ENCODE data around the gene CLIC6.
"Not testable (repeated sequence)": the region's sequence is repeated elsewhere in the genome, so short reads cannot be mapped to it uniquely, and the experiment has no call there.

The CLIC6 gene

GRCh38 chr21:34715985-34716596 is 47.3 kb downstream of the CLIC6 start:
- no peak overlapping the region for H3K4me3 Mint-ChIP-seq
- H3K27me3 Mint-ChIP-seq: peaks cover 26% of the 10 kb centered on the region
- H3K4me1 Mint-ChIP-seq (ENCODE audit: low read depth): peaks cover 16% of the 10 kb centered on the region
- no peak for DNase-seq
- H3K36me3 Mint-ChIP-seq (ENCODE audit: low read depth): no peaks in the 10 kb centered on the region
- H3K9me3 Mint-ChIP-seq: no peaks in the 10 kb centered on the region
- H3K27ac Mint-ChIP-seq: no peak overlapping the region

DNA sequence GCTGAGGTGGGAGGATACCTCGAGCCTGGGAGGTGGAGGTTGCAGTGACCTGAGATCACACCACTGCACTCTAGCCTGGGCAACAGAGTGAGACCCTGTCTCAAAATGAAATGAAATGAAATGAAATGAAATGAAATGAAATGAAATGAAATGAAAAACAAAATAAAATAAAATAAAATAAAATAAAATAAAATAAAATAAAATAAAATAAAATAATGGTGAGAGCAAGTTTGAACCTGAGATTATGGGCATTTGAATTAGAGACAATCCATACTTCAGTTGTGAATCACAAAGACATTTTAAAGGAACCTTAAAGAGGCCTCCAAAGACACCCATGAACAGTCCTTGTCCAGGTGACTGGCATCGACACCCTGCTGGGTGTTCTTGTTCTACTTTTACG is 49.7 kb downstream of the CLIC6 start:
- H3K4me1 Mint-ChIP-seq (ENCODE audit: low read depth): peaks cover 16% of the 10 kb centered on the region
- peaks cover 17% of the 10 kb centered on the region for H3K27me3 Mint-ChIP-seq
- not testable (repeated sequence) for H3K36me3 Mint-ChIP-seq (ENCODE audit: low read depth); DNase-seq; H3K27ac Mint-ChIP-seq; H3K9me3 Mint-ChIP-seq; H3K4me3 Mint-ChIP-seq

GRCh38 chr21:34722684-34723300 is 54.0 kb downstream of the CLIC6 start:
- no peaks in the 10 kb centered on the region for H3K36me3 Mint-ChIP-seq (ENCODE audit: low read depth)
- no peak overlapping the region for H3K4me3 Mint-ChIP-seq
- DNase-seq: peak; percentile 47
- H3K27me3 Mint-ChIP-seq: peaks cover 22% of the 10 kb centered on the region
- no peak overlapping the region for H3K27ac Mint-ChIP-seq
- peaks cover 3% of the 10 kb centered on the region for H3K4me1 Mint-ChIP-seq (ENCODE audit: low read depth)
- no peaks in the 10 kb centered on the region for H3K9me3 Mint-ChIP-seq

GRCh38 chr21:34724131-34724856 is 55.5 kb downstream of the CLIC6 start:
- Mint-ChIP-seq H3K27me3 (peaks cover 25% of the 10 kb centered on the region), H3K4me3 (no peak overlapping the region), H3K27ac (no peak overlapping the region), H3K4me1 (ENCODE audit: low read depth) (peaks cover 2% of the 10 kb centered on the region), H3K36me3 (ENCODE audit: low read depth) (no peaks in the 10 kb centered on the region), H3K9me3 (no peaks in the 10 kb centered on the region)
- no peak for DNase-seq

DNA sequence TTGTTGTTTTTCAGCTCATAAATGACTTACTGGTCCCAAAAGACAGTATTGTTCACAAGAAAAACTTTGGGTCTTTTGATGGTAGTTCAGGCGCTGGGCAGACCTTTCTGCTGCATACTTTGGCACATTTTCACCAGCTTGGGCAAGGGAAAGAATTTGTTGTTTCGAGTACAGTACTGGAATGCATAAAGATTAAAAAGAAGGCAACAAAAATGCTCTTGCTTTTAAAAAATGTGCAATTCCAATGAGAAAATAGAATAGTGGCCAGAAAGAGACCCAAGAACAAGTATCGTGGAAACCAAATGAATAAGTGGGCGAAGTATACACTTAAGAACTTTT is 56.0 kb downstream of the CLIC6 start:
- Mint-ChIP-seq H3K4me1 (ENCODE audit: low read depth) (peaks cover 2% of the 10 kb centered on the region), H3K27ac (no peak overlapping the region), H3K27me3 (peaks cover 25% of the 10 kb centered on the region), H3K36me3 (ENCODE audit: low read depth) (no peaks in the 10 kb centered on the region), H3K4me3 (no peak overlapping the region), H3K9me3 (no peaks in the 10 kb centered on the region)
- no peak for DNase-seq

DNA sequence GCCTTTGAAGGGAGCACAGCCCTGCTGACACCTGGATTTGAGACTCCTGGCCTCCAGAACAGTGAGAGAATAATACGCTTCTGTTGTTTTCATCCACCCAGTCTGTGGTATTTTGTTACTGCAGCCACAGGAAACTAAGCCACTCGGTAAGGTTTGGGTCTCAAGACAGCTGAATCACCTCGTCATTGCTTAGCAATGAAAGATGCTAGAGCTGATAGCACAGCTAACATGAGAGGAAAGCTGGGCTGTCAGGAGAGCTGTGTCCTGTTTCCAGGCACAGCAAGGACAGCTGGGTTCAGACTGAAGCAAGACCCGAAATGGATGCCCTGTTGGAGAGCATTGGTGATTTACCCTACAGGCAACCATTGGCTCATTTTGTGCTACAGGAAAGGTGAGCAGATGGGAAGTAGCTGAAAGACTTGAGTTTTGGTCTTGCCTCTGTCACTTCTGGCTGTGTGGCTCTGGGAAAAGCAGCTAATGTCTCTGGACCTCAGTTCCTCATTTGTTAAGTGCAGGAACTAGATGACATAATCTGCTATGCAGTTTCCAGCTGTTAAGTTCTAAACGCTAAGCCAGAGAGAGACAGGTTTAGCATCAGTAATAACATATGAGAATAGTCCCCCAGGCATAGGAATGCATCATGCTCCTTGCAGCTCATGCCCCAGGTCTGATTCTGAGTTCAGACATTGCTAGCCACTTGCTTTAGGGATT is 58.0 kb downstream of the CLIC6 start:
- no peak for DNase-seq
- no peaks in the 10 kb centered on the region for H3K36me3 Mint-ChIP-seq (ENCODE audit: low read depth)
- no peak overlapping the region for H3K4me3 Mint-ChIP-seq
- peaks cover 2% of the 10 kb centered on the region for H3K4me1 Mint-ChIP-seq (ENCODE audit: low read depth)
- H3K9me3 Mint-ChIP-seq: no peaks in the 10 kb centered on the region
- H3K27ac Mint-ChIP-seq: no peak overlapping the region
- peaks cover 25% of the 10 kb centered on the region for H3K27me3 Mint-ChIP-seq

DNA sequence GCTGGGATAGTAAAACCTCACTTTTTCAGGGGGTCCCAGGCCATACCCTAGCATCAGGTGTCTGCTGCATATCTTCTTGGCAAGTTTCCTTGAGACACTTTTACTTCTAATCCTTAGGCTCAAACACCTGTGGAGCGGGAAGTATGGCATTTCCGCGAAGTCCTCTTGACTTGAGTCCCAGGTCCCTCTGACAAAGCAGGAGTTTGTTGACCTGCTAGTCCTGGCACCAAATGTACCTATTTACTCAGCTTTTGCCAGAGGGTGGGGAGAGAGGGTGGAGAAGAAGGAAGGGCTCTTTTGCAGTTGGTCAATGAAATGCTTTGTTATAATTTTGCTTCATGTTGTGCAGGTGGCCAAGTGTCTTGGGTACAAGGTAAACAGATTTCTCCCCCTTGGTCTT is 59.7 kb downstream of the CLIC6 start:
- Mint-ChIP-seq H3K36me3 (ENCODE audit: low read depth) (no peaks in the 10 kb centered on the region), H3K27me3 (peaks cover 22% of the 10 kb centered on the region), H3K9me3 (no peaks in the 10 kb centered on the region), H3K27ac (no peak overlapping the region), H3K4me3 (no peak overlapping the region), H3K4me1 (ENCODE audit: low read depth) (peaks cover 2% of the 10 kb centered on the region)
- no peak for DNase-seq

- no peaks in the 10 kb centered on the region for H3K9me3 Mint-ChIP-seq
- no peak overlapping the region for H3K4me3 Mint-ChIP-seq
- no peak overlapping the region for H3K27ac Mint-ChIP-seq
- H3K36me3 Mint-ChIP-seq (ENCODE audit: low read depth): no peaks in the 10 kb centered on the region
- H3K4me1 Mint-ChIP-seq (ENCODE audit: low read depth): peaks cover 2% of the 10 kb centered on the region
- no peak for DNase-seq
- H3K27me3 Mint-ChIP-seq: peaks cover 15% of the 10 kb centered on the region
Measured at GRCh38 chr21:34730194-34730593, 61.4 kb downstream of the CLIC6 start.

GRCh38 chr21:34730756-34731445 is 62.1 kb downstream of the CLIC6 start:
- Mint-ChIP-seq H3K9me3 (no peaks in the 10 kb centered on the region), H3K4me1 (ENCODE audit: low read depth) (peaks cover 2% of the 10 kb centered on the region), H3K27me3 (peaks cover 11% of the 10 kb centered on the region), H3K27ac (no peak overlapping the region), H3K4me3 (no peak overlapping the region), H3K36me3 (ENCODE audit: low read depth) (no peaks in the 10 kb centered on the region)
- DNase-seq: no peak

DNA sequence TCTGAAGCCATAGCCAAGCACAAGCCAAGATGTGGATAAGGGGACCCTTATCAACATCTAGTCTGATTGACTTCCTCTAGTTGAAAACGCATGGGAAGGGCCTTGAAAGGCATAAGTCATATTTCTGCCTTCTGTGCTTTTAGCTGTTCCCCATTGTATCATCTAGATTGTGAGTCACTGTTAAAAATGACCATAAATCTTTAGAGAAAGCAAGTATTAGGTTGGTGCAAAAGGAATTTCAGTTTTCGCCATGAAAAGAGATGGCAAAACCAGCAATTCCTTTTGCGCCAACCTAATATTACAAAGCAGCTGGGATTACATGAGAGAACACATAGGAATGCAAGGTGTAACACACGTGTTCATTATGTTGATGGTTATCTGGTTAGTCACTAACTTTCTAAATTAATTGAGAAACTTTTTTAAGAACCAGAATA is 63.6 kb downstream of the CLIC6 start:
- no peaks in the 10 kb centered on the region for H3K36me3 Mint-ChIP-seq (ENCODE audit: low read depth)

DNA sequence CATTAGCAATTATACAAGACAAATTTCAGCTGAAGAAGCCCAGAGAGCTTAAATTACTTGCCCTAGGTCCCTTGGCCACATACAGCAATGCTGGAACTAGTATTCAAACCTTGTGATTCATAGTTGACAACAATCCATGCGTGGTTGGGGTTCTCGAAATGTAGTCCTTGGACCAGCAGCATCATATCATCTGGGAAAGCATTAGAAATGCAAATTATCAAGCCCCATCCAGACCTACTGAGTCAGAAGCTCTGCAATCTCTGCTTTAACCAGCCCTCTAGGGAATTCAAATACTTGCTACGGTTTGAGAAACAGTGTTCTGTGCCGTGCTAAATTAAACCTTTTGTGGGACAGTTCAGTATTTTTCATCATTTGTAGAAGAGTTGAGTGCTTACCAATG is 65.1 kb downstream of the CLIC6 start:
- no peaks in the 10 kb centered on the region for H3K36me3 Mint-ChIP-seq (ENCODE audit: low read depth)
- no peak for DNase-seq
- no peak overlapping the region for H3K27ac Mint-ChIP-seq
- no peak overlapping the region for H3K4me3 Mint-ChIP-seq
- H3K4me1 Mint-ChIP-seq (ENCODE audit: low read depth): no peaks in the 10 kb centered on the region
- no peaks in the 10 kb centered on the region for H3K9me3 Mint-ChIP-seq
- peaks cover 10% of the 10 kb centered on the region for H3K27me3 Mint-ChIP-seq

More for the DNA sequence above, 63.6 kb downstream of the CLIC6 start:
- H3K4me1 Mint-ChIP-seq (ENCODE audit: low read depth): no peaks in the 10 kb centered on the region
- peaks cover 6% of the 10 kb centered on the region for H3K27me3 Mint-ChIP-seq
- no peak for DNase-seq
- no peak overlapping the region for H3K27ac Mint-ChIP-seq
- H3K4me3 Mint-ChIP-seq: no peak overlapping the region
- no peaks in the 10 kb centered on the region for H3K9me3 Mint-ChIP-seq

- H3K9me3 Mint-ChIP-seq: no peaks in the 10 kb centered on the region
- no peak overlapping the region for H3K4me3 Mint-ChIP-seq
- no peak for DNase-seq
- H3K27me3 Mint-ChIP-seq: peaks cover 8% of the 10 kb centered on the region
- H3K4me1 Mint-ChIP-seq (ENCODE audit: low read depth): no peaks in the 10 kb centered on the region
- no peak overlapping the region for H3K27ac Mint-ChIP-seq
- H3K36me3 Mint-ChIP-seq (ENCODE audit: low read depth): no peaks in the 10 kb centered on the region
Measured at GRCh38 chr21:34734696-34735095, 65.9 kb downstream of the CLIC6 start.

GRCh38 chr21:34736116-34736874 is 67.5 kb downstream of the CLIC6 start:
- Mint-ChIP-seq H3K27ac (no peak overlapping the region), H3K4me3 (no peak overlapping the region), H3K4me1 (ENCODE audit: low read depth) (no peaks in the 10 kb centered on the region), H3K27me3 (peaks cover 8% of the 10 kb centered on the region), H3K9me3 (no peaks in the 10 kb centered on the region), H3K36me3 (ENCODE audit: low read depth) (no peaks in the 10 kb centered on the region)
- DNase-seq: no peak

- no peak overlapping the region for H3K27ac Mint-ChIP-seq
- no peaks in the 10 kb centered on the region for H3K9me3 Mint-ChIP-seq
- H3K27me3 Mint-ChIP-seq: peaks cover 10% of the 10 kb centered on the region
Measured at GRCh38 chr21:34737115-34737514, 68.3 kb downstream of the CLIC6 start.

More at GRCh38 chr21:34737115-34737514, 68.3 kb downstream of the CLIC6 start:
- DNase-seq: no peak
- Mint-ChIP-seq H3K36me3 (ENCODE audit: low read depth) (no peaks in the 10 kb centered on the region), H3K4me3 (no peak overlapping the region), H3K4me1 (ENCODE audit: low read depth) (no peaks in the 10 kb centered on the region)
